Measurements from ENCODE around the gene MTTP.

MTTP gene

DNA sequence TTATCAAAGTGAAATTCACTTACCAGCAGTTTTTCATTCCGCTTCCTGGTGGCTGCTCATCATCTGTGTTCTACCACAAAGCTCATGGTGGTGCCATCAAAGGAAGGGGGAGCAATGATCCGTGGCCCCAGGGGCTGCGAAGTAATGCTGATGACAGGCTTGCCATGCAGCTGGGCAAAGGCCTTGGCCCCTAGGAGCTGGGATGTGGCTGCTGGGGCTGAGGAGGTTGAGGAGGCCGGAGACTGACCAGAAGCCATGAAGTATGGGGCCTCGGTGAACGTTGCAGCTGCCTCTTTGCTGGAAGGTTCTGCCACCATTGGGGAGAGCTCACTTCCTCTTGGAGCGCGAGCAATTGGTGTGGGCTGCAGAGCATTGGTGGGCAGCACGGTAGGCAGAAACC, 74.6 kb downstream of the MTTP start:
- Histone ChIP-seq H3K4me1 (ENCODE audit: control insufficient read depth, insufficient read depth, low read length, poor library complexity, severe bottlenecking) (no peaks in the 10 kb centered on the region), H3K27me3 (replicated peaks; ENCODE audit: control insufficient read depth, insufficient read depth, low read length, poor library complexity, severe bottlenecking) (no peaks in the 10 kb centered on the region), H3K9me3 (ENCODE audit: control insufficient read depth, low read length) (no peaks in the 10 kb centered on the region), H3K36me3 (ENCODE audit: control insufficient read depth, insufficient read depth, low read length) (no peaks in the 10 kb centered on the region), H3K4me3 (ENCODE audit: insufficient read depth, low read depth, low read length, poor library complexity, severe bottlenecking) (no peak overlapping the region), H3K27ac (ENCODE audit: insufficient read depth, low read length, poor library complexity, severe bottlenecking) (no peak overlapping the region)
- DNase-seq, result no peak

DNA sequence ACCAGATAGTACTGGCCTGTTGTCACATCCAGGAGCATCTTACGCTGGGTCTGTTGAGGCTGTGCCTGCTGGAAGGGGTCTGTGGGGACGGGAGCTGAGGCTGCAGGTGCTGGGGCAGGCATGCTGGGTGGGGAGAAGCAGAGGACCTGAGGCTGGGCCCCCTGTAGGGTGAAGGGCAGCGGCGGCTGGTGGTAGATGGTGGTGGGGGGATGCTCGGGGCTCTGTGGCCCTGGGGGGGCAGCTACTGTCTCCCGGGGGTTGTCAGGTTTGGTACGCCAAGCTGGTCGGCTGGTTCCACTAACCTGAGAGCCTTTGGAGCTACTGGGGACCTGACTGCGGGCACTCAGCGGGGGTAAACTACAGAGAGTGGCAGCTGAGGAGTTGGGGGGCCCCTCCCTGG, 75.2 kb downstream of the MTTP start:
- Histone ChIP-seq H3K9me3 (ENCODE audit: control insufficient read depth, low read length) (no peaks in the 10 kb centered on the region), H3K4me3 (ENCODE audit: insufficient read depth, low read depth, low read length, poor library complexity, severe bottlenecking) (no peak overlapping the region), H3K36me3 (ENCODE audit: control insufficient read depth, insufficient read depth, low read length) (no peaks in the 10 kb centered on the region), H3K4me1 (ENCODE audit: control insufficient read depth, insufficient read depth, low read length, poor library complexity, severe bottlenecking) (no peaks in the 10 kb centered on the region), H3K27ac (ENCODE audit: insufficient read depth, low read length, poor library complexity, severe bottlenecking) (no peak overlapping the region), H3K27me3 (replicated peaks; ENCODE audit: control insufficient read depth, insufficient read depth, low read length, poor library complexity, severe bottlenecking) (no peaks in the 10 kb centered on the region)
- DNase-seq, result no peak

DNA sequence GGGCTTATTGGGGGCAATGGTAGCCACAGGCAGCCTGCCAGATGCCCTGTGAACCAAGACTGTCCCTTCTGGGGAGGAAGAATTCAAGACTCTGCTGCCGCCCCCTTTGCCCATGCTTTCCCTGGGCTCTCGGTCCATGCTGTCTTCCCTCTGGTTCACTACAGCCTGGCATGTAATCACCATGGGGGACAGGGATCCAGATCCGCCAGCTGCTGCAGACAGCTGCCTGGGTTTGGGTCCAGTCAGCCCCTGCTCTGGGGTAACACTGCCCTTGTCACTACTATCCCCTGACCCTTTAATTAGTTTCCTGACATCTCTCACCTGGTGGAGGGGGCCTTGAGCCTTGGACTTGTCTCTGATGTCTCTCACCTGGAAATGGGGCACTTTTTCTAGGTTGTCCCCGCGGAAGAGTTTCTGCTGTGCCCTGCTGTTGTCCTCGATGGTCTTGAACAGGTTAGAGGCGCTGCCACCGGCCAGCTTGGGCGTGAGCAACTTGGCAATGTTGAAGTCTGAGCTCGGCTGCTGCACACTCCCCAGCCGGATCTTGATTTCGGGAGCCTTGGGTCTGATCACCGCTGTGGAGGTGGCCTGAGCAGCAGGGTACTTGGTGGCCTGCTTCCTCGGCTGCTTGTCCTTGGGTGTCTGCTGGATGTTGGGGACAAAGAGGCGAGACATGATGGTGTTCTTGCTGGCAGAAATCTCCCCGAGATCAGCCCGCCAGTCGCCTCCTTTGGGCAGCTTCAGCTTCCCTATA, 76.6 kb downstream of the MTTP start:
- Histone ChIP-seq H3K4me1 (ENCODE audit: control insufficient read depth, insufficient read depth, low read length, poor library complexity, severe bottlenecking) (no peaks in the 10 kb centered on the region), H3K27me3 (replicated peaks; ENCODE audit: control insufficient read depth, insufficient read depth, low read length, poor library complexity, severe bottlenecking) (no peaks in the 10 kb centered on the region), H3K36me3 (ENCODE audit: control insufficient read depth, insufficient read depth, low read length) (no peaks in the 10 kb centered on the region), H3K4me3 (ENCODE audit: insufficient read depth, low read depth, low read length, poor library complexity, severe bottlenecking) (no peak overlapping the region), H3K9me3 (ENCODE audit: control insufficient read depth, low read length) (no peaks in the 10 kb centered on the region), H3K27ac (ENCODE audit: insufficient read depth, low read length, poor library complexity, severe bottlenecking) (no peak overlapping the region)
- DNase-seq, result no peak

DNA sequence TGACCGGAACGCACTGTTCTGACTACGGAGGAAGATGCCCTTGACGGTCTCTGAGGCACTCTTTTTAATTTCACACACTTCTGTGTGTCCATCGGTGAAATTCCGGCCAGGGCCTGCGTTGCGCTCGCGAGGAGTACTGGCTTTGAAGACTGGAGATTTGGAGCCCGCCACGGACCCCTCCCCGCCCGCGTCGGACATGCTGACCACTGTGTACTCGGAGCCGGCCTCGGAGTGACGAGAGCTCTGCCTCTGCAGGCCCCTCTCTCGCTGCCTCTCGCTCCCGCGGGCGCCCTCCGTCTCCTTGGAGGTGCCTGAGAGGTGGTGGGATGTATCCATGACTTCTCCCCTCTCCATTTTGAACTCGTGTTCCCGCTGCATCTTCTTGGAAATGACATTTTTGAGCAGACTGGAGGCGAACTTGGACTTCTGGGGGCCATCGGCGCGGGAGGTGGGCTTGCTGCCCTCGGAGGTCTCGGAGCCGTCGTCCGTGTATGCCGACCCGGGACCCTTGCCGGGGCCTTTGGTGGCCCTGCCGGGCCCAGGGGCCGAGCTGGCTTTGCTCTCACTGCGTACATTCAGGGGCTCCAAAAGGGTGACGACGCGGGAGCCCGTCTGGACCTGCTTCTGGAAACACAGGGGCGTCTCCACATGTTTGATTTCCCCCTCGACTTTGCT, 77.3 kb downstream of the MTTP start:
- H3K36me3 ChIP-seq (ENCODE audit: control insufficient read depth, insufficient read depth, low read length), result no peaks in the 10 kb centered on the region
- H3K9me3 ChIP-seq (ENCODE audit: control insufficient read depth, low read length), result no peaks in the 10 kb centered on the region
- no peaks in the 10 kb centered on the region for H3K4me1 ChIP-seq (ENCODE audit: control insufficient read depth, insufficient read depth, low read length, poor library complexity, severe bottlenecking)
- DNase-seq, result no peak
- no peaks in the 10 kb centered on the region for H3K27me3 ChIP-seq (replicated peaks; ENCODE audit: control insufficient read depth, insufficient read depth, low read length, poor library complexity, severe bottlenecking)
- no peak overlapping the region for H3K27ac ChIP-seq (ENCODE audit: insufficient read depth, low read length, poor library complexity, severe bottlenecking)
- no peak overlapping the region for H3K4me3 ChIP-seq (ENCODE audit: insufficient read depth, low read depth, low read length, poor library complexity, severe bottlenecking)

DNA sequence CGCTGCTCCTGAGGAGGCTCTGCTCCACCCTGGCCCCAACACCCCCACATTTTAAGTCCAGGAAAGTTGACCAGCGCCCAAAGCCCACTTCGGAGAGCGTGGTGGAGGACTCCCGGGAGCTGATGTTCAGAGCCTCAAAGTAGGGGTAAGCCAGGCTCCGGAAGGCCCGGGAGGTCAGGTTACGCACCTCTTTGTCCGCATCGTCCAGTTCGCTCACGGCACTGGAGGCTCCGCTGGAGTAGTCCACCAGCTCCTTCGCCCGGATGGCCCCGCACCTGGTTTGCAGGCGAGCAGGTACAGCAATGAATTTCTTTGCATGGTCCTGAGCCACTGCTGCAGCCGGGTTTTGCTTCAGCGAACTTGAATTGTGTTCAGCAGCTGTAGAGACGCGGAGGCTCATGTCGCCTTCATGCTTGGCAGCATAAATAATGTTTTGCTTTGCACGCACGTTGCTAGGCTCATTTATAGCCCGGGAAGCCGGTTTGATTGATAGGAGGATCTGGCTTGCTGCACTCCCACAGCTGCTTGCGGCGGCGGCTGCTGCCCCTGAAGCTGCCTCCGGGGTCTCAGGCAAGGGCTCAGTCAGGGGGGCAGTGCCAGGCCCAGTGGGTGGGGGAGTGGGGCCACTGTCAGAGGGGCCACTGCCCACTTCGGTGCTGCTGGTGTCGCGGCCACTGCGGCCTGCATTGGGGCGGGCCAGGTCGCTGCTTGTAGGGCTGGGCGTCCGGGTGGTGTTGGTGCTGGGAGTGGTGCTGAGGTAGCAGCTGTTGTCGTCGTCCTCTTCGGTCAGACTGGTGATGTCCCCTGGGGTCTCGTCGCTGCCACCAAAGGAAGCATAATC, 78.2 kb downstream of the MTTP start:
- no peak for DNase-seq
- Histone ChIP-seq H3K9me3 (ENCODE audit: control insufficient read depth, low read length) (no peaks in the 10 kb centered on the region), H3K4me3 (ENCODE audit: insufficient read depth, low read depth, low read length, poor library complexity, severe bottlenecking) (no peak overlapping the region), H3K36me3 (ENCODE audit: control insufficient read depth, insufficient read depth, low read length) (no peaks in the 10 kb centered on the region), H3K27ac (ENCODE audit: insufficient read depth, low read length, poor library complexity, severe bottlenecking) (no peak overlapping the region), H3K4me1 (ENCODE audit: control insufficient read depth, insufficient read depth, low read length, poor library complexity, severe bottlenecking) (no peaks in the 10 kb centered on the region), H3K27me3 (replicated peaks; ENCODE audit: control insufficient read depth, insufficient read depth, low read length, poor library complexity, severe bottlenecking) (no peaks in the 10 kb centered on the region)

DNA sequence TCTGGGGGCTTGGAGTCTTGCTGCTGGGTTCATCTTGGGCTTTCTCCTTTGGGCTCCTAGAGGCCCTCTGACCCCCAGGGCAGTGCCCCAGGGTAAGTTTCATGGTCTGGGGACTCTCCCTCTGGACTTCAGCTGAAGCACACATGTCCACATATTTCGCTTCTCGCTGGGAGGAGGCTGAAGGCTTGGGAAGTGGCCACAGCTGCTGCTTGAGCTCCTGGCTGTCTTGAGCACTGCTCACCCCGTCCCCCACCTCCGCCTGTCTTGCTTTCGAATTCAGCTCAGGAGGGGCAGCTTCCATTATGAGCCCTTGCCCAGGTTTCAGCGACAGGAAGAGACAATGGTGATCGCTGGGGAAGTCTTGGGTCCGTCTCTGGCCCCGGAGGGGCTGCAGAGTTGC, 79.3 kb downstream of the MTTP start:
- H3K27me3 ChIP-seq (replicated peaks; ENCODE audit: control insufficient read depth, insufficient read depth, low read length, poor library complexity, severe bottlenecking), result no peaks in the 10 kb centered on the region

DNA sequence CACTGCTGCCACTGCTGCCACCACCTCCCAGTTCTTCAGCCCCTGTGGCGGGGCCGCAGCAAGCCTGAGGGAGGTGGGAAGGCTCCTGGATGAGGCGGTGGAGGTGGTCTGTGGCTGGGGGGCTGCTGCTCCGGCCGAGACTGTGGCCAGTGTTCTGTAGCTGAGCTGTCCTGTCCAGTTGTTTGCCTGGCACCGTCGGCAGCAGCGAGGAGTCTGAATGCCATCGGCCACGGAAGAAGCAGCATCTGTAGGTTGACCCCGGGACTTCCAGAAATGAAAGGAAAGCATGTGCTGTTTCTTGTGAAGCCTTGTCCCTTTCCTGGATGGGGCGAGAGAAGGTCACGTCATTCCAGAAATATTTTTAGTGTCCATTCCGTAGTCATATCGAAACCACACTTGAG, 79.7 kb downstream of the MTTP start:
- no peak for DNase-seq
- no peak overlapping the region for H3K4me3 ChIP-seq (ENCODE audit: insufficient read depth, low read depth, low read length, poor library complexity, severe bottlenecking)
- no peak overlapping the region for H3K27ac ChIP-seq (ENCODE audit: insufficient read depth, low read length, poor library complexity, severe bottlenecking)
- no peaks in the 10 kb centered on the region for H3K36me3 ChIP-seq (ENCODE audit: control insufficient read depth, insufficient read depth, low read length)
- no peaks in the 10 kb centered on the region for H3K4me1 ChIP-seq (ENCODE audit: control insufficient read depth, insufficient read depth, low read length, poor library complexity, severe bottlenecking)
- H3K9me3 ChIP-seq (ENCODE audit: control insufficient read depth, low read length), result no peaks in the 10 kb centered on the region
- no peaks in the 10 kb centered on the region for H3K27me3 ChIP-seq (replicated peaks; ENCODE audit: control insufficient read depth, insufficient read depth, low read length, poor library complexity, severe bottlenecking)

More for the DNA sequence above, 79.3 kb downstream of the MTTP start:
- Histone ChIP-seq H3K9me3 (ENCODE audit: control insufficient read depth, low read length) (no peaks in the 10 kb centered on the region), H3K4me1 (ENCODE audit: control insufficient read depth, insufficient read depth, low read length, poor library complexity, severe bottlenecking) (no peaks in the 10 kb centered on the region), H3K27ac (ENCODE audit: insufficient read depth, low read length, poor library complexity, severe bottlenecking) (no peak overlapping the region), H3K36me3 (ENCODE audit: control insufficient read depth, insufficient read depth, low read length) (no peaks in the 10 kb centered on the region), H3K4me3 (ENCODE audit: insufficient read depth, low read depth, low read length, poor library complexity, severe bottlenecking) (no peak overlapping the region)
- no peak for DNase-seq

DNA sequence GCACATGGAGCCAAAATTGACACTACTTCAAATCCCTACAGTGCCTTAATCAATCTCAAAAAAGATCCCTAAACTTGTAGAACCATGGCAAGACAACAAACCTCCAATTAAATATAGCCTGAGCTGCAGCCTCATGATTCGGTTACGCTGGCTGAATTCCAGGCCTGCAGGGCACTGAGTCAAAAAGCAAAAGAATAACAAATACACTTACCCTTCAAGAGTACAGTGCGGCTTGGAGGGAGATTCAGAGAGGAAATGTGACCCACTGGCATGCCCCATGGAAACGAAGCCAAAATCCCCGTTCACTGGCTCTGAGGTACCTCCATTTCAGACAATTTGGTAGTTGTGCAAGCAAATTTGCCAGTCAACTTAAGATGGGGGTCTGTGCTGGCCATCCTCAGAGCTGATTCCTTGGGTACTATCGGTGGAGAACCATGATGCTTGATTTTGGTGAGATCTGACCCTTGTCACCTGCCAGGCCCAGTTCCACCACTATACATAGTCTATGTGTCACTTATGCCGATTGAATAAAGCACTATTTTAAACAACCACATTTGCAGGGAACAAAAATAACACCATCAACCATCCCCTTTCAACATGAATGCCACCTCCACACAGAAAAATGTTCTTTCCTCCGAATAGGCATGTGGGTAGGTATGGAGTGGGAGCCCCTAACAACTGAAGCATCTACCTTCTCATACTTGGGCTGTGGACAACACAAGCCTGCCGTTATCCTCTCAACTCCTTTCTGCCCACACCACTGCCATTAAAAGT, 80.9 kb downstream of the MTTP start:
- no peak overlapping the region for H3K27ac ChIP-seq (ENCODE audit: insufficient read depth, low read length, poor library complexity, severe bottlenecking)
- no peaks in the 10 kb centered on the region for H3K4me1 ChIP-seq (ENCODE audit: control insufficient read depth, insufficient read depth, low read length, poor library complexity, severe bottlenecking)
- H3K27me3 ChIP-seq (replicated peaks; ENCODE audit: control insufficient read depth, insufficient read depth, low read length, poor library complexity, severe bottlenecking), result no peaks in the 10 kb centered on the region
- no peak for DNase-seq
- H3K9me3 ChIP-seq (ENCODE audit: control insufficient read depth, low read length), result no peaks in the 10 kb centered on the region
- no peak overlapping the region for H3K4me3 ChIP-seq (ENCODE audit: insufficient read depth, low read depth, low read length, poor library complexity, severe bottlenecking)
- H3K36me3 ChIP-seq (ENCODE audit: control insufficient read depth, insufficient read depth, low read length), result no peaks in the 10 kb centered on the region

DNA sequence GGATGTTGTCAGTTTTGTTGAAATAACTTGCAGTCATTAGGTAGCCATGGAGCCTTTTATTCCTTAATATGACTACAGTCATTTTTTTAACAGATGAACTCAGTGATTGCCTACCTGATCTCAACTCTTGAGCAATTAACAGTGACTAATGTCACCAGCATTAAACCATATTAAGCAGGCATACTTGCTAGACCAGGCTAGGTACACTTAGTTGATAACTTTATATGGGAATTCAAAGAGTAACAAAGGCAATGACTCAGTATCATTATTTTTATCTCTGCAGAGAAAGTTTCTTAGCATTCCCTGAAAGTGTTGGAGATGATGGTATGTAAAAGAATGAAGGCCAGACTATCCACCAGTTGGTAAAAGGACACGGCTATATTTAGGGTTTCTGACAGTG, 83.2 kb downstream of the MTTP start, which contains the start of gene C4orf54:
TSS of gene C4orf54 (minus strand) at position 31 of the 400 bp plus-strand sequence. CDS start 3,180 bp downstream, outside the sequence.
- H3K27me3 ChIP-seq (replicated peaks; ENCODE audit: control insufficient read depth, insufficient read depth, low read length, poor library complexity, severe bottlenecking), result no peaks in the 10 kb centered on the region
- H3K9me3 ChIP-seq (ENCODE audit: control insufficient read depth, low read length), result no peaks in the 10 kb centered on the region
- no peak within 1 kb of the TSS for H3K27ac ChIP-seq (ENCODE audit: insufficient read depth, low read length, poor library complexity, severe bottlenecking)
- DNase-seq, result no peak
- H3K4me1 ChIP-seq (ENCODE audit: control insufficient read depth, insufficient read depth, low read length, poor library complexity, severe bottlenecking), result no peaks in the 10 kb centered on the region
- H3K4me3 ChIP-seq (ENCODE audit: insufficient read depth, low read depth, low read length, poor library complexity, severe bottlenecking), result no peak within 1 kb of the TSS
- H3K36me3 ChIP-seq (ENCODE audit: control insufficient read depth, insufficient read depth, low read length), result no peaks in the 10 kb centered on the region

Measured in effector memory CD4-positive, alpha-beta T cell (primary cell).